Lower leg skin (tissue), 4 donors: ENCODE results near the gene ARL5C. TPM values are rescaled to one million over a fixed set of nuclear protein-coding genes. Genes with fewer than 3 reads are reported as not detected.

ENCODE experiments used
- DNase-seq, 2 donors: peaks; one replicate each; pipeline ENCODE4 v3.0.0-alpha.2; 2019; ENCODE audit warnings: low spot score in 2 of 2
- H3K4me3 ChIP-seq: fragments of 200-600 bp; sonication (generic); 2 replicates; pipeline ENCODE4 v1.5.1; 2017; ENCODE audit warnings: mild to moderate bottlenecking, low read depth; ENCODE audit not compliant: poor library complexity, severe bottlenecking
- POLR2A ChIP-seq, 2 donors: fragments of 450-650 bp; IDR thresholded peaks; one replicate each; pipeline ENCODE4 v1.6.1; 2016 to 2017; ENCODE audit warnings: antibody characterized with exemption in 2 of 2, mild to moderate bottlenecking in 1 of 2, moderate library complexity in 1 of 2
- WGBS, 2 donors: methylation state at CpG; one replicate each; pipeline ENCODE4 v1.1.5; 2018; 5-methylcytosine and 5-hydroxymethylcytosine counted together
- intact Hi-C: fragments of 100-400 bp; cut with DNase I; formaldehyde crosslinking; loops from one replicate; pipeline ENCODE4 v1.15.0; 2023; ENCODE audit warnings: low total_unique reads
- total RNA-seq, 4 donors: library from RNA; depleted of rRNA; stranded (reverse); fragments of >200 nt; gene quantifications; one replicate each; pipeline ENCODE4 v1.1.0, GENCODE V29; 2016
- TF ChIP-seq, protein P1 (sequence below), 3 donors: fragments of 450-650 bp; IDR thresholded peaks; one replicate each; pipeline ENCODE4 v1.5.1; 2016; ENCODE audit warnings: antibody characterized with exemption in 3 of 3, mild to moderate bottlenecking in 3 of 3, moderate library complexity in 2 of 3

Gene ARL5C
- total RNA-seq, 4 donors from 2014 or later = not detected

DNA sequence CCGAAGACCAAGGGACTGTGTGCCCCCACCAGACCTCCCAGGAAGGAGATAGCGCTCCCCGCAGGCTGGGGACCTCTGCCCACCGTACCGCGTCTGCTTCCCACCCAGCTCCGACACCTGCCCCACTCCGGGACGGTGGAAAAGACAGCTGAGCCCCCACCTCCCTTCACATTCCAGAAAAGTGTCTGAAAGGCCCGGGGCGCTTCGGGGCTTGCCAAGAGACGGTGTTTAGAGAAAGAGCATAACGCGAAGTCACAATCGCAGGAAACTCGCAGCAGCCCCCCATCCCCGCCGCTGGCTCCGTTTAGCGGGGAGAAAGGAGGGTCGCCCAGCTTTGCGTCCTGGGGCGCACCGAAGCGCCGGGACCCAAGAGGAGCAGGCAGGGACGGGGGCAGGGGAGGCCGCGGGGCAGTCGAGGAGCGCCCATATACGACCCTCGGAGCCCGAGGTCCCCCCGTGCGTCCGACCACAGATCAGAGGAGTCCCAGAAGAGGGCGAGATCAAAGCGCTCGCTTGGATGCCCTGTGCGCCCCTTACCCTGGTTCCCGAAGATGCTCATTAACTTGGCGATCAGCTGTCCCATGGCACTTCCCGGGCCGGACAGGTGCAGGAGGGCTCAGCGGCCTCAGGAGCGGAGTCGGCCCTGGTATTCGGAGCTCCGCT lies 652 bp downstream of the ARL5C start:
- intact Hi-C loops = no loop called here
- H3K4me3 ChIP-seq = peak overlapping the region; percentile 9
- DNase-seq = no peak

DNA sequence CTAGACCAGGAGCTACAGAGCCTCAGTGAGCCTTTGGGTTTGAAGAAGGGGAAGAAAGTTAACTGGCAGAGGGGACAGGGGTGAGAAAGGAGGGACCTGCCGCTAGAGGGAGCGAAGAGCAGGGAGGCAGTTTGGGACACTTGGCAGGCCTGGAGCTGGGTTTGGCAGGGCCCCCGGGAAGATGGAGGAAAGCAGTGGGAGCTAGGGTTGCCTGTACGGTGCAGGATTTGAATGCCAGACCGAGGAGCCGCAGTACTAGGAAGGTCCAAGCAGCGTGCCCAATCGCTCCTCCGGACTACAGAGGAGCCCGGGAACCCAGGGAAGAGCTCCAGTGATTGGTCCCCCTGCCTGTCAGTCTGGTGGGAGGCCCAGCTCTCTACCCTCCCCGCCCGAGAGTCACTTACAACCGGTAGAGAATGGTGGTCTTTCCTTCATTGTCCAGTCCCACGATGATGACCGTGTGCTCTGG lies 1.3 kb downstream of the ARL5C start:
- no peak overlapping the region for H3K4me3 ChIP-seq
- intact Hi-C loops = no loop called here
- WGBS, 2 donors = 0 to 1% methylated on average over 15 of the region's 15 CpGs
- TF ChIP-seq, protein P1, sequence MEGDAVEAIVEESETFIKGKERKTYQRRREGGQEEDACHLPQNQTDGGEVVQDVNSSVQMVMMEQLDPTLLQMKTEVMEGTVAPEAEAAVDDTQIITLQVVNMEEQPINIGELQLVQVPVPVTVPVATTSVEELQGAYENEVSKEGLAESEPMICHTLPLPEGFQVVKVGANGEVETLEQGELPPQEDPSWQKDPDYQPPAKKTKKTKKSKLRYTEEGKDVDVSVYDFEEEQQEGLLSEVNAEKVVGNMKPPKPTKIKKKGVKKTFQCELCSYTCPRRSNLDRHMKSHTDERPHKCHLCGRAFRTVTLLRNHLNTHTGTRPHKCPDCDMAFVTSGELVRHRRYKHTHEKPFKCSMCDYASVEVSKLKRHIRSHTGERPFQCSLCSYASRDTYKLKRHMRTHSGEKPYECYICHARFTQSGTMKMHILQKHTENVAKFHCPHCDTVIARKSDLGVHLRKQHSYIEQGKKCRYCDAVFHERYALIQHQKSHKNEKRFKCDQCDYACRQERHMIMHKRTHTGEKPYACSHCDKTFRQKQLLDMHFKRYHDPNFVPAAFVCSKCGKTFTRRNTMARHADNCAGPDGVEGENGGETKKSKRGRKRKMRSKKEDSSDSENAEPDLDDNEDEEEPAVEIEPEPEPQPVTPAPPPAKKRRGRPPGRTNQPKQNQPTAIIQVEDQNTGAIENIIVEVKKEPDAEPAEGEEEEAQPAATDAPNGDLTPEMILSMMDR (IDR thresholded peaks at IDR 0.05) = peak in 1 of 3 donors; percentile 36
- TF ChIP-seq POLR2A (IDR thresholded peaks at IDR 0.05) = no peak
- DNase-seq = peak; percentile 71 to 96

More for the DNA sequence above, 652 bp downstream of the ARL5C start:
- TF ChIP-seq POLR2A (IDR thresholded peaks at IDR 0.05) = no peak
- TF ChIP-seq, protein P1 (IDR thresholded peaks at IDR 0.05) = no peak
- WGBS, 2 donors = 17 to 35% methylated on average over 37 to 49 of the region's 51 CpGs

DNA sequence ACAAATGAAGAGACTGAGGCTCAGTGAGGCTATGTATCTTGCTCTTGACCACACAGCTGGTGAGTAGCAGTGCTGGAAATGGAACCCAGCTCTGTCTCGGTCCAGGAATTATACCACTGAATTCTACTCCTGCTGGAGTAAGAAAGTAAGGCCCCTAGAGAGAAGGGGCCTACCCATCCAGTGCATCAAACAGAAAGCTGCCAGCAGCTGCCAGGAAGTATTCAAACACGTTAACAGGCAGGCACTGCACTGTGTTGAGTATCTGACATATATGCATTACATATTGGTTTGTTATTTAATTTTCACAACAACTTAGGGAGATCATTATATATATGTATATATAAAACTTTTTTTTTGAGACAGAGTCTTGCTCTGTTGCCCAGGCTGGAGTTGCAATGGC lies 4.0 kb downstream of the ARL5C start:
- WGBS, 2 donors = 78 to 84% methylated on average over 2 of the region's 2 CpGs
- TF ChIP-seq POLR2A (IDR thresholded peaks at IDR 0.05) = no peak
- TF ChIP-seq, protein P1 (IDR thresholded peaks at IDR 0.05) = no peak
- intact Hi-C loops = no loop called here

DNA sequence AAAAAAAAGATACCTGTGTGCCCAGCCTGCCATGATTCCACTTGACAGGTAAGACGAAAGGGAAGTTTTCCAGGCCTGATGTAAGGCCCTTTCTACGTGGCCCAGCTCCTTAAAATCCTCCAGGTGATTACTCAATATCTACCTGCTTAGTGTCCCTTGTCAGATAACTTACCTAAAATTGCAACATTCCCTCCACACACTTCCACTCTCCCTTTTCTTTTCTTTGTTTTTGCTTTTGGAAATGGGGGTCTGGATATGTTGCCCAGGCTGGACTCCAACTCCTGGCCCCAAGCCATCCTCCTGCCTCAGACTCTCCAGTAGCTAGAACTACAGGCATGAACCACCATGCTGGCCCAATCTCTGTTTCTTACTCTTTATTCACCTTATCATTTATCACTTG lies 7.3 kb downstream of the ARL5C start:
- intact Hi-C loops = loop anchor here (10.0 kb wide), 2 partner anchors 174 to 354 kb away; no protein-coding TSS in a partner anchor
- no peak for DNase-seq
- TF ChIP-seq, protein P1 (IDR thresholded peaks at IDR 0.05) = no peak
- TF ChIP-seq POLR2A (IDR thresholded peaks at IDR 0.05) = no peak
- H3K4me3 ChIP-seq = no peak overlapping the region
- 81 to 97% methylated on average over 2 of the region's 2 CpGs for WGBS, 2 donors

More for the DNA sequence above, 4.0 kb downstream of the ARL5C start:
- no peak overlapping the region for H3K4me3 ChIP-seq
- DNase-seq = no peak

DNA sequence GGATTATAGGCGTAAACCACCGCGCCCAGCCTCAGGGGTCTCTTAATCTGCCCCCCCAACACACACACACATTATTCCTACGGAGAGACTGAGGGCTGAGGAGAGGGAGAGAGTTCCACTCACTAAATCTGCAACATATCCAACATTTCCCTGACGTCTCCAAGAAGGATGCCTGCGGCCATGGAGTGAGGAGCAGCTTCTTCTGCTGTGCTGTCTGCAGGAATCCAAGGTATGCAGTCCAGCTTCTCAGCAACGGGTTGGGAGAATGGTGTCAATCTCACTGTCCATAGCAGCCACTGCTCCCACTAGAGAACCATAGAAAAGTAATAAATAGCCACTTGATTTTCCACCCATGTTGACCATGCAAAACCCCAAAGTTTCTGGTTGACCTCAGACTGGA lies 9.5 kb downstream of the ARL5C start:
- no peak for TF ChIP-seq POLR2A (IDR thresholded peaks at IDR 0.05)
- TF ChIP-seq, protein P1 (IDR thresholded peaks at IDR 0.05) = no peak
- DNase-seq = no peak
- intact Hi-C loops = loop anchor here (10.0 kb wide), 2 partner anchors 172 to 352 kb away; no protein-coding TSS in a partner anchor
- WGBS, 2 donors = 75 to 79% methylated on average over 7 of the region's 7 CpGs
- no peak overlapping the region for H3K4me3 ChIP-seq
